Subcutaneous adipose tissue (tissue), 4 donors: ENCODE measurements around the gene ATAD3A. TPM values are rescaled to one million over a fixed set of nuclear protein-coding genes. Genes with fewer than 3 reads are reported as not detected.

Experiments used
- CTCF ChIP-seq: fragments of 450-650 bp; IDR thresholded peaks from one replicate; pipeline ENCODE4 v1.5.1; 2016; ENCODE audit warnings: low read depth, mild to moderate bottlenecking, control low read depth, antibody characterized with exemption, moderate library complexity
- total RNA-seq, 4 donors: library from RNA; depleted of rRNA; stranded (reverse); fragments of >200 nt; gene quantifications; one replicate each; pipeline ENCODE4 v1.1.0, GENCODE V29; 2016

Gene ATAD3A
- total RNA-seq, 4 donors from 2014 or later: 9.3 to 22.6 (median 12.9) TPM

- no peak for TF ChIP-seq CTCF
Observed at GRCh38 chr1:1551524-1552262, 39.7 kb downstream of the ATAD3A start.

- no peak for TF ChIP-seq CTCF
Observed at GRCh38 chr1:1552263-1552639, 40.3 kb downstream of the ATAD3A start.

- TF ChIP-seq CTCF: no peak
Observed at GRCh38 chr1:1553821-1554494, 42.0 kb downstream of the ATAD3A start.

GRCh38 chr1:1554550-1554925, 42.6 kb downstream of the ATAD3A start:
- no peak for TF ChIP-seq CTCF

- TF ChIP-seq CTCF: no peak
Observed at GRCh38 chr1:1554926-1555915, 43.3 kb downstream of the ATAD3A start.

GRCh38 chr1:1556505-1556904, 44.5 kb downstream of the ATAD3A start:
- no peak for TF ChIP-seq CTCF

- no peak for TF ChIP-seq CTCF
Observed at GRCh38 chr1:1558591-1558990, 46.6 kb downstream of the ATAD3A start.
